ENCODE results near the gene SIL1.

The SIL1 gene

DNA sequence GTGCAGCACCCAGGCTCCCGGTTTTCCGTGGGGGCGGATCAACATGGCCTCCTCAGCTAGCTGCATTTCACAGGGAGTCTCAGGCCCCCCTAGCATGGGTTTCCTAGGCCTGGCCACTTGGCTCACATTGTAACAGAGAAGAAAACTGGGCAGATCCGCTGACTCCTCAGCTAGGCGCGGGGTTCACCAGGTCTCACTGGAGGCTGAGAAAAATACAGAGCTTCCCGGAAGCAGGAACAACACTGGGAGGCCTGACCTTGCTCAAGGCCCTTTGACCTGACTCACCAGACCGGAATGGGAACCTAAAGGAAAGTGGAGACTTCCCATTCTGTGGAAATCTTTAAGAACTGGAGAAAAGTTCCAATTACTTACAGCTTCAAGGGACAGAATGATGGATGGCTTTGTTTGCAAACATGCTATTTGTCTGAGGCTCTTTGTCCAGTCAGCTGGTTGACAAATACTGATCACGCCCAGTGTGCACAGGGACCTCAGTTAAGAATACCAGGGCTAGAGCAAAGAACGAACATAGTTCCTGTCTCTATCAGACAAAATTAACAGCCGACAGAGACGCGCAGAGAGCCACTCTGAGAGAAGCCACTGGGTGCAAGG is 234.3 kb downstream of the SIL1 start:
- no peak for DNase-seq (ENCODE audit: low read depth in 1 of 2, low spot score in 1 of 2)

DNA sequence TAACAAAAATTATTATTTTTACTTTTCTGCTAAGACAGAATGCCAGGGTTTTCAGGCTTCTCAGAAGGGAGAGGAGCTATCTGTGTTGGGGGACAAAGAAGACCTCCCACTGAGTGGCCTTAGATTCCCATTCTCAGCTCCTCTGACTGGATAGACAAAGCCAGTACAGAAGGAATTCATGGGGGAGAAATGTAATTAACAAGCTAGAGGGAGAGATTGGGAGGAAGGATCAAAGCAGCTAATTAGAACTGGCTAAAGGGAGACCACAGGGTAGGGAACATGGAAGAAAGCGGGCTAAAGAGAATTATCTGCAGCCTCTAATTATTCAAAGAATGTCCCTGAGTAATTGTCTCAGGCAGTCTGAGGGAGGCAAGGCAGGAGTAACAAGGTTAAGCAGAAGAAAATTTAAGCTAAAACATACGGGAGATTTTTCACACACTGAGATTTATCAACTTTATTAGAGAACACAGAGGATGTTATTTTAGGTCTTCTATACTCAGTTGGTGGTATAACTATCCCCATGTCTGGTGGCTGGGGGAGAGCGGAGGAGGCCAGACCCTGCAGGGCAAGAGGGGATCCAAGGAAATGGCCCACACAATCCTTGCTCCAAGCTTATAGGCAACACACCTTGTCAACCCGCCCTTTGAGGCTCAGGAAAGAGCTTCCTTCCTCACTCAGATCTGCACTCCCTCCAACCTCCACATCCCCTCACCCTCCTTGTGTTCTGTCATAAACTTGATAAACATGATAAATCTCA is 235.4 kb downstream of the SIL1 start:
- DNase-seq (ENCODE audit: low read depth in 1 of 2, low spot score in 1 of 2) = no peak

DNA sequence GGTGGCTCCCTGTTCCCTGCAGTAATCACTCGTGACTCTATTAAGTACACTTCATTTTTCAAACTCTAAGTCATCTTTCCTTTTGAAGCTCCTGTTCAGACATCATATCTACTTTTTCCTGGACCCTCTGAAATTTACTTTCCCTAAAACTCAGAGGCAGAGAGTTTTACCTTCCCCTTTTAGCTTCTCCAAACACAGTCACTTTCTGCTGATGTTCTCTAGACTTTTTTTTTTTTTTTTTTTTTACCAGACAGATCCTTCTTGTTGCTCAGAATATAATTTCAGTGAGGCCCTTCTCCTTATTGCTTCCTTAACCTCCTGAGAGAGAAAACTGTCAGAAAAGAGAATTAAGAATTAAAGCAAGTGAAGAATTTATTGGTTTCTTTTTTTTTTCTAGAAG is 236.4 kb downstream of the SIL1 start:
- no peak for DNase-seq (ENCODE audit: low read depth in 1 of 2, low spot score in 1 of 2)

DNA sequence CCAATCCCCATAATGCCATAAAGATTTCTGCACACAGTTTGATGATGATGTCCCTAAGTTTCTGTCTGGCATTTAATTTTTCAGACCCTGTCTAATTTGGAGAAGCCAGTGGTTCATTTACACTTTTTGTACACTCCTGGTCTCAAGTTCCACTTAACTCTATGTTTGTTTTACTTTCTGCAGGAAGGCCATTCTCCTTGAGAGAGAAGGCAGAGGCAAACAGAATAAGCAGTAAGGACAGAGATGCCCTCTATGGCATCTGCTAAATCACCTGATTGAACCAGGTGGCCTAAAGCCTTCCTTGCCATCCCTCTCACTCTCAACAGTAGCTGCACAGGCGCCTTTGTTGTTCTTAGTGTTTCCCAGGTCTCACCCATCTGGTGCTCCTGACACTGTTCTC is 236.9 kb downstream of the SIL1 start:
- DNase-seq (ENCODE audit: low read depth in 1 of 2, low spot score in 1 of 2) = no peak

DNA sequence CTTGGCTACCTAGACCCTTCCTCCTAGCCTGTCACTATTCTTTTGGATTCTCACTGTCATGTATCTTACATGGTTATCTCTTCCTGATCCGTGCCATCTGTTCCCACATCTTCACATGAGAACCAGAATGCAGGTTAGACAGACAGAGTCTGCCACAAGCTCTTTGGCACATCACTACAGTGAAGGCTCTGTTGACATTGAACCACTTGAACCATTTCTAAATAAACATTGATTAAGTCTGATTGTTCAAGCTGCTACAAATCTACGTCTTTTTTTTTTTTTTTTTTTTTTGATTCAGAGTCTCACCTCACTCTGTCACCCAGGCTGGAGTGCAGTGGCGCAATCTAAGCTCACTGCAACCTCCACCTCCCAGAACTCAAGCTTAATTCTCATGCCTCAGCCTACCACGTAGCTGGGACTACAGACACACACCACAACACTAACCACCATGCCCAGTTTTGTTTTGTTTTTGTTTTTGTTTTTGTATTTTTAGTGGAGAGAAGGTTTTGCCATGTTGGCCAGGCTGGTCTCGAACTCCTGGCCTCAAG is 237.9 kb downstream of the SIL1 start:
- no peak for DNase-seq (ENCODE audit: low read depth in 1 of 2, low spot score in 1 of 2)

DNA sequence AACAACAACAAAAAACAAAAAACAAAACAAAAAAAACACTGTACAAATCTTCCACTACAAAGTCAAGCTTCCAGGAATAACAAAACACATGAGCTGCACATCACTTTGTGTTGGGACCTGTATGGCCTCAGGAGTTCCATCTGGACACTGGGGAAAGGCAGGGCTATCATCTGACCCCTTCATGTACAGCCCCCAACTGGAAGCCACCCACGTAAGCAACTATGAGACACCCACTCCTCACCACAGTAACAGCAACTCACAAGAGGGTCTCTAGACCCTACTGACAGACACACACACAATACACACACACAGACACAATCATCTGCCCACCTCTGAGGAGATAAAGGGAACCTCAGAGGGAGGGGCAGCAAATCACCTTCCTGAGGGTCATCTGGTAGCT is 241.4 kb downstream of the SIL1 start:
- DNase-seq (ENCODE audit: low read depth in 1 of 2, low spot score in 1 of 2) = no peak

DNA sequence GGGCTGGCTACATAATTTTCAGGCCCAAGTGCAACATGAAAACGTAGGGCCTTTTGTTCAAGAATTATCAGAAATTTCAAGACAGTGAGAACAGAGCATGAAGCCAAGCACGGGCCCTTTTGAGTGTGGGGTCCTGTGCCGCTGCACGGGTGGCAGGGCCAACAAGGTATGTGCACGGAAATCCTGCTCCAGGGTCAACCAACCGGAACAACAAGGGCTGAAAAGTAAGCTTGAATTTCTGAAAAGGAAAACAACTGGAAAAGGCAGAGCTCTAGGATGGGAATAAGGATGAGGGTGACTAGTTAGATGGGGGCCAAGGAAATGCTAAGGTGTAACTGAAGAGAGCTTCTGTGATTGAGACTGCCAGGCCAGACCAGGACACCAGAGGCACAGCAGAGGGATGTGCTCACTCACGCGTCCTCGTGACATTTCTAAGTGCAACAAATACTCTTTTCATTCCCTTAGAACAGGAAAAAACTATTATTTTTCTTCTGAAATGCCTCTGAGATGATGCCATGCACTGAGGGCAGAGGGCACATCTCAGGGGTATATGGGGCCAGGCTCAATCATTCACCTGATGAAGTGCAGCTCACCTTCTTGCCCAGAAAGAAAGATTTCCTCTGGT is 242.4 kb downstream of the SIL1 start:
- no peak for DNase-seq (ENCODE audit: low read depth in 1 of 2, low spot score in 1 of 2)

DNA sequence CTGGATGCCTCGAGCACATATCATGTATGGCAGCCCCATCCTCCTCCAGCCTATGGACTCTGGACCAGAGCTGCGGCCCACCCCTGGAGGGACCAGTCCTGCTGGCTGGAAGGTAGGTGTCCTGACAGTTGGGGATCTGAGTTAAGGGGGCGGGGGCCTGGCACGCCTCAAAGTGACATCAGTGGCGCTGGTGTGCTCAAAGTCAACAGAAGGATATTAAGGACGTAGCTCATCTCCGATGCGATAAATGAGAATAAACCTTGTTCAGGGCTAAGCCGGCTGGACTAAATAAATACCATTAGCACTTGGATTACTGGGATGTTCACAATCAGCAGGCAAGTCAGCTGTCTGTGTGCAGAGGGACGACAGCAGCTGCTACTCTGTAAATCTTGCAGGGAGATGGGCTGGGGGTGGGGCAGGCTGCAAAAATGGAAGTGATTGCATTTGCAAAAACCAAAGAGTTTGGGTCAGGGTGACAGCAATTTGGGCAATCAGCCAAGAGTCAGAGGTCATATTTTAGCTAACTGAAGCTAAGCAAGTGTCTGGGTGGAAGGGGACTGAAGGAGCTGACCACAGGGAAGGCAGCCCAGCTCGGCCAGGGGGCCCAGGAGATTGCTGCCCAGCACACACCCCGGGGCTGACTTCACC is 243.0 kb downstream of the SIL1 start:
- no peak for DNase-seq (ENCODE audit: low read depth in 1 of 2, low spot score in 1 of 2)

DNA sequence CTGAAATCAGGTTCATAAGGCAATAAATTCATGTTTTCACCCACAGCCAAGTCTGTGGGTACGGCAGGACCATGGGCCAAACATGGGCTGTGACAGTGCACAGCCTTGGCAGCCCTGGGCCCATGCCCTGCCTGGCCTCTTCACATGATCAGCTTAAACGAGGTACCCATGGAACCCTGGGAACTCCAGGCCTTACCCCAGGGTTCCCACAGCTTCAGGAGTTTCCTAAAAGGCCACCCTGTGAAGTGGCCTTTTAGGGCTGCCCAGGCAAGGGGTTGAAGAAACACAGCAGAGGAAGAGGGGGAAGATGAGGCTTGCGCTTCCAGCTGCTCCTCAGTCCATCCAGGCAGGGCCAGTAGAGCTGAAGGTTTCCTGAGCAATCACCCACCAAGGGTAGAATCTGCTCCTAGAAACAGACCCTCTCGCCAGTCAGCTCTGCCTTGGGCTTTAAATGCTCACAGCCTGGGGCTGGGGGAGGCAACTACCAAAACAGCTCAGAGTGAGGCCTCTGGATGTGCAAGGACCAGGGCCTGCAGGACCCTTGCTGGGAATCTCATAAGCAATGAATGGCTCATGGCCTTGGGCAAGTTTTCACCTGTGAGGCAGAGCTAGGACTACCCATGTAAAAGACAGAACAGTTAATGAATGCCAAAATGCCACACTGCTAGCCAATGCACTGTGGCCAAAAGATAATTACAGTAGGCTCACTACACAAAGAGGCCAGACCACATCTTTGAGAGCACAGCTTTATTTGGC is 243.7 kb downstream of the SIL1 start:
- no peak for DNase-seq (ENCODE audit: low read depth in 1 of 2, low spot score in 1 of 2)

DNA sequence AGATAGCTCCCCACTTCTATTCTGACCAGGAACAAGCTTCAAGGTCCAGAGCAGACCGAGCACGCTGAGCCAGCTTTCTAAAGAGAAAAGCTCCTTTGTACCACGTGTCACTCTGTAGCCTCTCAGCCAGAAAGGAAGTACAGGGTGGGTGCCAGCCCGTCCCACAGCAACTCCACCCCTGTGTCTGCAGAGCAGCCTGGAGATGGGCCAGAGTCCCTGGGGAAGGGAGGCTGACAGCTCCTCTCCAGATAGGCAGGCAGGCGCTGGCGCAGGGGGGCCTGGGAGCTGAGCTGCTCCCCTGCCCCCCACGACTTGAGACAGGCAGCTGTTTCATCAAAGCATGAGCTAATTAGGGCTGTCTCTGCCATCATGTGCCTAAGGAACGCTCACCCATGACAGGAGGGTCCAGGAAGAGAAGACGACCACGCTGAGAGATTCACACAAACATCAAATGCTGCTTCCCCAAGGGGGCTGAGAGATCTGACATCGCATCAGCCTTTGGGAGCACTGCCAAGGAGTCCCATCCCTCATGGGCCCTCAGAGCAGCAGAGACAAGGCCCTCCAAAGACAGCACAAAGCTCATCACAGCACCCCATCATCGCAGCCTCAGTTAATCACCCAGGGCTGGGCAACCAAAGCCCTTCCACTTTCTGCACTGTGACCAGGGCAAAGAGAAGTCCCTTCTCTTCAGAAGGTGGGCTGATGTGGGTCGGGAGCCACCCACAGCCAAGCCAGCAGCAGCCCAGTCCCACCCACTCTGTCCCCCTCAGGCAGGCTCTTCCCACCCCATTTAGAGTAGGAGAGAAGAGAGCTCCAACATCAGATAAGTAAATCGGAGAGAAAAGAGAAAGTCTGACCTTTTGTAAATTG is 244.5 kb downstream of the SIL1 start:
- DNase-seq (ENCODE audit: low read depth in 1 of 2, low spot score in 1 of 2) = no peak

DNA sequence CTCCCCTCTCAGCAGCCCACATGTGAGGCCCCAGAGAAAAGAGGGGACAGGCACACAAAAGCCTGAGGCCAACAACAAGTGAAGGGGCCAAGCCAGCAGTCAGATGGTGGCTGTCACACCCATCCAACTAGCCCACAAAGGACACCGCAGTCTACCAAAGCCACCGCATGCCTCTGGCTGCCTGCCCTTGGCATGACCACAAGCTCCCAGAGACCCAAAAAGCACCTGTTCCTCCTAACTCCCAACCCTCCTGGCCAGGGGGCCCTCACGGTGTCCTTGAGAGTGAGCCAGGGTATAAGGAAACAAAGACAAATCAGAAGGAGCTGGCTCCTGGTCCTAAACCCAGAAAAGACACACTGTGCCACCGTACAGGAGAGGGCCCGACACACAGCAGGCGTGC is 245.2 kb downstream of the SIL1 start:
- no peak for DNase-seq (ENCODE audit: low read depth in 1 of 2, low spot score in 1 of 2)

DNA sequence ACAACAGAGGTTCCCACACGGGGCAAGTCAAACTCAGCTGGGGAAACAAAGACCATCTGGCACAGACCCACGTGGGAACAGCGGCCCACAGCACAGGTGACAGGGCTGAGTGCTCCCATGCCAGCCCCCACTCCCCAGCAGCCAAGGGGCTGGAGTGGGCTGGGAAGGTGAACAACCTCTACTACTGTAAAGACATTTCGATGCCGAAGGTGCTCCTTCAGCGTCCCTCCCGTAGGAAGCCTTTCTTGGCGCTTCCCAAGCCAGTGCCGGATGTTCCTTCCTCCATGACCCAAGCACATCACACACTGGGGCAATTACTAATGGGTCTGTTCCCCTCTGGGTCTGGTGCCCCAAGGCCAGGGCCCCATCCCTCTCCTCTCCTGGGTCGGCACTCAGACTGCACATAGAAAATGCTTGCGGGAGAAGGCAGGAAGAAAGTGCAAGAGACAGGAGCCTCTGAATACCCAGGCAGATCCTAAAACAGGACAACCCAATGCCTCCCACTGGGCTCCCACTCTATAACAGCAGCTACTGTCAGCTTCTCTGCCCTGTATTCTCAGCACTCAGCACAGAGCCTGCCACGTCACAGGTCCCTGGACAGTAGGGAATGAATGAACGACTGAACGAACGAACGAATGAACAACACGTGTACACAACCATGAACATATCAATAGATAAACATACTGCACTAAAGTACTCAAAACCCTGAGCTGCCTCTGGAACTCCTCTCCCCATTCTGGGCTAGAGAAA is 246.0 kb downstream of the SIL1 start:
- no peak for DNase-seq (ENCODE audit: low read depth in 1 of 2, low spot score in 1 of 2)

DNA sequence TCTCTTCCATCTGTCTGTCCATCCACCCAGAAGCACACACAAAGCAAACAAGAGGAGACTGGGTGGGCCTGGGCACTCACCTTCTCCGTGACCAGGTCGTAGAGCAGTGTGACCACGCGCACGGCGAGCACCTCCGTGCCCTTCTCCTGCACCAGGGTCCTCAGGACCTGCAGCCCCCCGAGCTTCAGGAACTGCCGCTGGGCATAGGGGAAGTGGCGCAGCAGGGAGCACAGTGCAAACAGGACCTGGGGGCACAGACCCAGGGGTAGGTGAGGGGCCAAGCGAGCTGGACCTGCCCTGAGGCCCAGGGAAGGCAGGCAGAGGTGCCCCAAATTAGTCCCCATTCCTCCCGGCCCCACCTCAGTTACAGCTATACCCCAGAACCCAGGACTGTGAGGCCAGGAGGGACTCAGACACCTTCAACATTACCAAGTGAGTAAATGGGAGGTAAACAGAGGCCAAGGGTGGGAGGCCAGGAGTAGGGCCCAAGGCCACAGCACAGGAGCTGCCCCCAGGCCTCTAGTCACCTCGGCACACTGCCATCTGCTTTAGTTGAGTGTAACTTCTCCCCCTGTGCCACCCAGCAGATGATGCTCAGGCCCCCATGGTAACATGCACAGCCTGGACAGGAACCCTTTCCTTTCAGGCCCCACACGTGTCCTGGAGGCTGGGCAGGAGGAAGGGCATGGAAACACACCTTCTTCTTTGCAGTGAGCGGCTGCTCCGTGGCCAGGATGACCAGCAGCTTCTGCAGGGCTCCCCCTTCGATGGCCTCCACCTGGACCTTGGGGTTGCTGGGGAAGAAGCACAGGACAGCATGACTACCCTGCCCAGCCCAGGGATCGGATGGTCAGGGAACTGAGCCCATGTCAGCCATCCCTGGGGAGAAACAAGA is 246.8 kb downstream of the SIL1 start:
- no peak for DNase-seq (ENCODE audit: low read depth in 1 of 2, low spot score in 1 of 2)

DNA sequence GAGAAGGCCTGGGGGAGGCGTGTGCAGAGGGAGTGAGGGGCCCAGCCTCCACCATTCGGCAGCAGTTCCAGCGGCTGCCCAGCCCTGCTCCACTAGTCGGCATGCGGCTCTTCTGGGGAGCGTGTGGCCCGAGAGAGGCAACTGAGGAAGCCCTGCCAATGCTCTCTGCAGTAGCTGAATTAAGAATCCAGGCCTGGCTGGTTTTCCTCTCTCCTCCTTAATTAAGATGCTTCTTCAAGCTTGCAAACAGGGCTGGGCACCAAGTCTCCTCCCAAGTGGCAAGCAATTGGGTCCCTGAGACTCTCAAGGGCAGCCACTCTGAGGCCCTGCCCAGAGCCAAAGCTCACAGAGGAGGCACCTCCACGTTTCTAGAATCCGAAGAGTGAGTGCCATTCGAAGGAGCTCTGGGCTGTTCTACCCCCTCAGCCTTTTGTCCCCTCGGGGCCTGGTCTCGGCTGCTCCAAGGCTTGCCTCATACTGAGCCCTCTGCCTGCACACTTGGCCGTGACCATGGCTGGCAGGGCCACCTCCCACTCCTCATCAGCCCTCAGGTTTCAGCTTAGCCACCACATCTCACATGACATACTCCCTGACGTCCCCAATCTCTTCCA is 247.6 kb downstream of the SIL1 start:
- no peak for DNase-seq (ENCODE audit: low read depth in 1 of 2, low spot score in 1 of 2)

DNA sequence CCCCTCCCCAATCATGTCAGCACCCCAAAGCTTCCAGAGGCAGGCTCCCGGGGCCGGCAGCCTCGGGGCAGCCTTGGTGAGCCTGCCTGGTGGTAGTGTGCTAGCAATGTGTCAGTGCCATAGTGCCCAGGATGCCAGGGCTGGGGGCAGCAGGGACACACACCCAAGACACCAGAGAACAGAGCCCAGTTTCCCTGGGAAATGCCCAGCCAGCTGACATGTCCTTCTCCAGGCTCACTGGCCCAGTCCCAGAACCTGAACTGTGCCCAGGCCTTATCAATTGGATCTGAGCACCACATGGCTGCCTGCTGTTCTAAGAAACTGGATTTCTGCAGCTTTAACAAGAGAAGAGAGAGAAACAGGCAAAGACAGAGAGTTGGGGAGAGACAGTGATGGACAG is 248.2 kb downstream of the SIL1 start:
- no peak for DNase-seq (ENCODE audit: low read depth in 1 of 2, low spot score in 1 of 2)

DNA sequence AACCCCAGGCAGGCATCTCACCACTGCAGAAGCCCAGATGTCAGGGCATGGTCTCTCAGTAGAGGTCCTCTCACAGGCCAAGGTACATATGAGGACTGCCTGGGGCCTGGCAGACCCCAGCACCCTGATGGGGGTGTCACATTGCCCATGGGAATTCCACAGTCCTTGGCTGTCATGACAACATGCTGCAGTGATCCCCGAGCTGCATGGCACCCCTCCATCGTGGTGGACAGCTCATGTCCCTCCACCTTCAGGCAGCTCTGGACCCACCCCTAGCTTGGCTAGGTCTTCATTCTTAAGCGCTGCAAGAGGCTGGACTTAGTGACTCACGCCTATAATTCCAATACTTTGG is 249.0 kb downstream of the SIL1 start:
- no peak for DNase-seq (ENCODE audit: low read depth in 1 of 2, low spot score in 1 of 2)

DNA sequence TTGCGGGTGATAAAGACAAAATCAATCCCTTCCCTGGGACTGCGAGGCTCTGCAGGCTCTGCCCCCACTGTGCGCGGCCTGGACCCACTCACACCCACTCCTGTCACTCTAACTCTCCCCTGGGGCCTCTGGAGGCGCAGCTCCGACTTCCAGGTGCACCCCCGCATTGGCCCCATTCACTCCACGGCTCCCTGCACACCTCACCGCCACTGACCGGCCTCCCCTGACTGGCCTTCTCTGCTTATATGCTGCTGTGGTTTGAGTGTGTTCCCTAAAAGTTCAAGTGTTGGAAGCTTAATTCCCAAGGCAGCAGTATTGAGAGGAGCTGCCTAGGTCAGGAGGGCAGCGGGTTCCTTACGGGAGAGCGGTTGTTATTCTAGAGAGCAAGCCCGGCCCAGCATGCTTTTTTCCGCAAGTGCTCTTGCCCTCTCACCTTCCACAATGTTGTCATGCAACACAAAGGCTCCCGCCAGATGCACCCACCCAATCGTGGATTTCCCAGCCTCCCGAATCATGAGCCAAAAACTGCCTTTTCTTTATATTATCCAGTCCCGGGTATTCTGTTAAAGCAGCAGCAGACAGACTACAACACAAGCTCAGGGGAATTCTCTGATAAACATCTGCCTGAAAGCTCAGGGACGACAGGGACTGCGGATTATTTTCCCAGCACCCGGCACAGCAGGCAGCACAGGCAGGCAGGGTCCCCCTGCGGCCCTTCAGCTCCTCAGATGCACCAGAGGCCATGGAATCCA is 249.5 kb downstream of the SIL1 start:
- DNase-seq (ENCODE audit: low read depth in 1 of 2, low spot score in 1 of 2) = no peak

All from activated CD4-positive, alpha-beta T cell treated with anti-CD3 and anti-CD28 coated beads, Interleukin-2, amount 50 U/mL, for 24 hours (primary cell).